Stimulated activated CD8-positive, alpha-beta memory T cell treated with anti-CD3 and anti-CD28 coated beads, Interleukin-4, amount 100 ng/mL, for 4 hours (primary cell): ENCODE results near the gene EFNA5.

Experiments
- DNase-seq, 2 donors: peaks; one replicate each; pipeline ENCODE4 v3.0.0-alpha.2; 2020; ENCODE audit warnings: low read depth in 2 of 2, low spot score in 1 of 2

The EFNA5 gene

DNA sequence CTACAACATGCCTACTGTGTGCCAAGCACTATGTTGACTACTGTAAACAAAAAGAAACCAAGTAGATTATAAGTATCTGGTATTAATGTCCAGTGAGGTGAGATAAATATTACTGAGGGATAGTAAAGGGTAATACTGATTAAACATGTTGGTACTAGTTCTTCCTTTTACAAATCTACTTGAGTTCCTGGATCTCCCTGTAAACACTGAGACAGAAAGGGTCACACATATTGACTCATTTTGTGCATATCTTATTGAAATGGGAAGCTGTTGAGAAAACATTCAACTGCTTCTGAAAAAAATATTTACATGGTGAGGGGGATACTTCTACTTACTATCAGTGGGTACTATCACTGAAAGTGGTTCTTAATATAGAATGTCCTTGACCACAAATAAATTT is 24.3 kb downstream of the EFNA5 start:
- DNase-seq, result no peak

DNA sequence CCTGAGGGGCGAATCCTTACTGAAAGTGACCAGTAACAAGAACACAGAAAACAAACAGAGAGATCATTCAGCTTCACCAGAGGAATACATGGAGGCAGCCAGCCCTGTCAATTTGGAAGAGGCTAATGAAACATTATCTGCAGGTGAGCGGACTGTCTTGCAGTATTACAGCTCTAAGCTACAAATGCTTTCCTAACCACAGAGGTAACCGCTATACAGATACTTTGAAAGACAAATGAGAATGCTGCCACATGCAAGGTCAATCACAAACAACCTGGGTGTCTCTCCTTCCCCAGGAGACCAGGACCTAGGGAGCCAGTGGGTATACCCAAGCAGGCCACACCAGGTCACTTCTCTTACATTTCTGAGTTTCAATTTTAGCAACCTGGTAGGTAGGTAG is 30.2 kb downstream of the EFNA5 start:
- DNase-seq, result no peak

DNA sequence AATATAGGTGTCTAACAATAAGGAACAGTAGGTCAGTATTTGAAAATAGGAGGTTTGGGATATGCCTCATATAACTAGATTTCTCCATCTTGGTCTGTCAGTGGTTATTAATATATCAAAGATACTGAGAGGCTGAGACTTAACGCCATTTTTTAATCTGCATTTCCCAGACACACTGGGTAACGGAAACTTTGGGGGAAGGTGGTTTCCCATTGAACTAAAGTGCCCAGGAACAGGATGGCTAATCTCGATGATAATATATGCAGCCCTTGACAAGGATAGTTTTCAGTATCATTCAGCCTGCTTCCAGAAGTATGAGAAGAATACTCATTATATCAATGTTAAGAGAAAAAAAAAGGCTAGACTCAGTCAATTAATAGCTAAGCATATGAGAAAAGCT is 30.7 kb downstream of the EFNA5 start:
- no peak for DNase-seq

DNA sequence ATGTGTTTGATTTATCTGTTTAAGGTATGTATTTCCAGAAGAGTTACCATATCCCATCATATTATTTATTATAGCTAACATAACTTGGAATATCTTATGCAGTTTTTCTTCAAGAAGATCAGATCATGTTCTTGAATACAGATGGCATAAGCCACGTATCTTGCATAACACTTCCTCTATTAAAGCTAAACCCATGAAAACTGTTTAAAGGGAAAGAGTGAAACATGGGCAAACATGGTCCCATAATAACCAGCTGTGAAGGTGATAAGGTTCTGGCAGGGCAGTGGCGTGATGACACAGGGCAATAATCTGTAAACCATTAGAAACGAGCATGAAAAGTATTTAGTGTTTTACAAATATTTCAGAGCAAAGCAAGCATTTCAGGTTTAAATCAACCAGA is 34.2 kb downstream of the EFNA5 start:
- DNase-seq, result no peak

DNA sequence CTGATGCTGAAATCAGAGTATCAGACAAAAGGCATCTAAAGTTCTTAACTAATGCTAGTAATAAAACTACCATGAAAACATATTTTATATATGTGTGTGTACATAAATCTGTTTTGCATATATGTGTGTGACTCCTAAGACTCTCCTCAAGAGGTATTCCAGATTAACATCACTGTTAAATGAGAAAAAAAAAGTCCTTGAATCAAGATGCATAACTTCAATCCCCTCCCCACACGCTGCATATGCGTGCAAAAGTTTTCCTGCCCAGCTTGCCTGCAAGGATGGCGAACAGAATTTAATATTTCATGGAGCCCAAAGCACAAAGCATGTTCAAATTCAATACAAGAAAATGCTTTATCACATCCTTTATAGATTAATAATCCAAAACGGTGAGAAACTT is 34.7 kb downstream of the EFNA5 start:
- DNase-seq, result no peak

DNA sequence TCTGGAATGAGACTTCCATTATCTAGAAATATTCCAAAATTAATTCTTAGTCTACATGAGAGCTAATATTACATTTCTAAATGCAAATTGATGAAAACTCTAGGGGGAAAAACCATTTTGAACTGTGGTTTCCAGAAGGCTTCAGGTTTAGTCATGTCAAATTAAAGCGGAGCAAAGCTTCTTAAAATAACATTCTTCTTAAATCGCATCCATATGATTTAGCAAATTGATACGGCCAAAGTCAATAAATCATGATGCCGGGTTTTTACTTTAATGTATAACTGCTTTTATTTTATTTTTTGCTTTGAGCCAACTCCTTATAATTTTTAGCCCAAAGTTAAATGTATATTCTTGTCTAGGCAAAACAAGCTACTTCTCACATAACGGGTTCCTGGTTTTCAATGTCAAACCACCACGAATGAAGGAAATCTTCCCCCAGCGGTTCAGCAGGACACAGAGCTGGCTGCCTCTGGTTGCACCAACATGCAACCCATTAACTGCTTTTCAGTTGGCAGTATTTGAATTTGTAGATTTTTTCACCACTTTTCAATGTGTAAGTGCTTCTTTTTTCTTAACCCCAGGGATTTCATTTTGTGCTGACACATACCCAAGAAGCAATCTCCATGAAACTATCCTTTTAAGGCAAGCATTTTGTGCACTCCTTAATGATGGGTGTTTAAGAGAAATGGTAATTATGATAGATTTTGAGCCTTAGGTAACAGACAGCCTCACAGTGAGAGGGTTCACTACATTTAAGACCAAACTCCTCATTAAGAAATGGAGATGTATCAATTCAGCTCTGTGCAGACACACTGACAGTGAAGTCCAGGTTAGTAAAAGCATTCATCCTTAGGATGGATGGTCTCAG is 35.5 kb downstream of the EFNA5 start:
- DNase-seq, result no peak

DNA sequence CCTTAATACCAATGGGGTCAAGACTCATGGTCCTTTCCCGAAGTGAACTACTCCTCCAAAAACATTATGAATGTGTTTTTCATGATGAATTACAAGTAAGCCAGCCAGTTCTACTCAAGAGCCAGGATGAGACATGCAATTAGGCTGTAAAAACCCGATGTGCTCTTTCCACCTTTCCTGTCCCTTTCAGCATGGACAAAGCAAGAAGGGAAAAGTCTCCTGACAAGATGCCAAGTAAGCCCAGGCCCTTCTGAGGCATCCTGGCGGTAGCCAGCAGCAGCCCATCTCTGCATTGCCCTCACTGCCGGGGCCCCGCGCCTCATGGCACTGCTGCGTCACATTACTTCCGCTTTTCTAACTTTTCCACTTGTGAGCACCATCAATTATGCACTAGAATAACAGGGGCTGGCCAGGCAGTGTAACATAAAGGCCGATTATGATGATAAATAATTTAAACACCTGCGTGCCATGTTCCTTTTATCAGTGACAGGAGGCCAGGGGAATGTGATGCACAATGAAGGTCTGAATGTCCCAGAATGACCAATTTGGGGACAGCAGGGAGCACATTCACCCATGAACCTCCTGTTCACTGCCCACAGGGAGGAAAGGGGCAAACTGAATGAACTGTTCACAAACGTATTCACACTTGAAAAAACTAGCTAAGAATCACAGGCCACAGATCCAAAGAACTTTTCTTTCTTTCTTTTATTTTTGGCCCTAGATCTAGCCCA is 37.4 kb downstream of the EFNA5 start:
- DNase-seq, result no peak

DNA sequence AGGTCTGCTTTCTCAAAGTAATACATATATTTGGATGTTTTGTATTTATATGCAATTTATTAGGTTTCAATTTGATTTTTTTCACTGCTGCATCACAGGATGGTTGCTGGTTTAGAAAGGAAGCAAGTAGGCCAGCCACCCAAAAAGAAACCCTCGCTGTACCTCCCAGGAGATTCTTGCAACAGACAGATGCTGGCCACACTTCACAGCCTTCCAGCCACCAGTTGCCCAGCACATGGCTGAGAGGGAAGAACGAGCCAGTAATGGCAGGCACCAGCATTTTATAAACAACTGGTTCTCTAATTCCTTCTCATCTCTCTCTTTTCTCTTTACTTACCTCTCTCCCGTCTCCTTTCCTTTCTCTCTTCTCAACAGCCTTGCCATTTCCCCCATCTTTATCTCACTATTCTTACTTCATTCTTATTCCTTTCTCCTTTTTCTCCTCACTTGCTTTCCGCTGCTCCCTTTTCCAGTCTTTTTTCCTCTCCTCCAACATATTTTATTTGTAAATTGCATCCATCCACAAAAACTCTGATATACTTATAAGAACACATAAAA is 38.9 kb downstream of the EFNA5 start:
- DNase-seq, result no peak

DNA sequence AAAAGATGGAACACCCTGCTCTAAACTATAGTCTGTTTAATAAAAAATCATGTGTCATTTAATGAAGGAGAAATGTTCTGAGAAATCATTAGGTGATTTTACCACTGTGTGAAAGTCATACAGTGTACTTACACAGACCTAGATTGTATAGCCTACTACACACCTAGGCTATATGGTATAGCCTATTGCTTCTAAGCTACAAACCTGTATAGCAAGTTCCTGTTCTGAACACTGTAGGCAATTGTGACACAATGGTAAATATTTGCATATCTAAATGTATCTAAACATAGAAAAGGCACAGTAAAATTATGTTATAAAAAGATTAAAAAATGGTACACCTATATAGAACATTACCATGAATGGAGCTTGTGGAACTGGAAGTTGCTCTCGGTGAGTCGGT is 40.6 kb downstream of the EFNA5 start:
- no peak for DNase-seq

DNA sequence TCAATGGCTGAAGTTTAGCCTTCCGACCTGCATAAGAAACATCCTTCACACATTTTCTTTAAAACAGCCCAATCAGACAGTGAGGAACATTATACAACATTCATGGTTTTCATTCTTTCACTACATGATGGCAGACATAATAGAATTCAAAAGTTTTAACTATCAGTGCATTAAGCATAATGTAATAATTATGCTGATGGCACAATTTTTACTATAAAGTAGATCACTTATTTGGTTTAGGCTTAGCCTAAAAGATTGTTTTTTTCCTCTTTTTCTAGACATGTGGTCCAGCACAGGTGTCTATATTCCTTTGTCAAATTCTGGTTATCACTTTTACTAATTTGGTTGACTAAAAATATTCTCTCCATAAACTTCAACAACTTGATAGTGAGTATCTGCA is 46.5 kb downstream of the EFNA5 start:
- no peak for DNase-seq

DNA sequence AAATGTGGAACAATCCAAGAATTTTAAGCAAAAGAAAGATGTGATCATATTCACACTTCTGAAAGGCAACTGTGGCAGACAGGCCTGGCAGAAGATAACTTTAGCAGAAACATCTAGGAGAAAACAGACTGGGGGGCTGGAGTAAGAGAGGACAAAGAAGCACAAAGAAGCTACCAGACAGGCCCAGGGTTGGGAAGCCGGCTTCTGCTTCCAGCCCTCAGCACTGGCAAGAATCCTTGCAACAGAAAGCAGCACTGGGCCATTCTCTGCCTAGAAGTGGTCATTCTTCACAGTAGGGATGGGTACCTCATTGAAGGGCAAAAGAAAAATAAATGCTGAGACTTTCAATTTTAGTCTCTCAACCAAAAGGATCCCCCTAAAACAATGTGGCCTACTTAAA is 49.6 kb downstream of the EFNA5 start:
- no peak for DNase-seq

DNA sequence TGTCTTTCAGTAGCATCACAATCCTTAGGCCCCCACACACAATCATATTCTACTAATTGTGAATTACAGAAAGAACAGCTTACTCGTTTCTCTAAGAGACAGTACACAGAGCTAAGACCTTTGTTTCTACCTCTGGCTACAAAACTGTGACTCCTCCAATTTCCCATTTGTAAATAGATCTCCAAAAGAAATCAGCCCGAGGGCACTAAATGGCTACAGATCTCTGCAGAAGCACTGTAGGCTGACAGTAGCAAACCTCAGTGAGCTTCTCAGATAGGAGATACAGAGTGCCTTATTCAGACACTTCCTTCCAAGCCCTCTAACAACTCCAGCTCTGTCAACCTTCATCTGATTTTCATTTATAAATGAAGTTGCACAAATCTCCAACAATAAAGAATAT is 51.0 kb downstream of the EFNA5 start:
- DNase-seq, result no peak

DNA sequence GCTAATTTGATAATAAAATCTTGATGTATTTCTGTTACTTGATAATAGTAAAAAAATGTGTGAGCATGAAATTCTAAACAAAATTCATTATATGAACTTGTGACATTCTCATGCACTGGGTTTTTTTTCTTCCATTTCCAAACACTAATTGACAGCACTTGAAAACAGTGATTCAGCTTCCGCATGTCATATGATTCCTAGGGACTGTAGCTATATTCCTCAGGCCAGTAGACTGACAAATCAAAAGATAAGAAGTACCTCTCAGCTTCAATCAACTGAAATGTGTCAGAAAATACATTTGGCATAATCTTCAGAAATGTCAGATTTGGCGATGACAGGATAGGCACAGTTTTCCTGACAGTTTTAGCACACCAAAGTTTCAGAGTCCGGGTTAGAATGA is 52.5 kb downstream of the EFNA5 start:
- DNase-seq, result no peak

DNA sequence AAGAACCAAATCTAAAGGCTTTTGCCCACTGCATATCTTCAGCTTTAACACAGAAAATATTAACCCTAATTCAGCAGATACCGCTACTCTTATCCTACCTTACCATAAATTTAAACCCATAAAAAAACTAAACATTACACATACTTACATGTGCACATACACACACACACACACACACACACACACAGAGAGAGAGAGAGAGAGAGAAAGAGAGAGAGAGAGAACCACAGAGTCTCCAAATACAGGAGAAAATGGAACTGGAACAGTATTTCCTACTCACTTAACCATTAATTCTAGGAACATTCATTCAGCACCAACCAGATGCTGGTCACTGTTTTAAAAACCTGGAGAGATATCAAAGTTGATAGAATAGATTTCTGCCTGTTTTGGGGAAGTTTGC is 53.7 kb downstream of the EFNA5 start:
- no peak for DNase-seq

DNA sequence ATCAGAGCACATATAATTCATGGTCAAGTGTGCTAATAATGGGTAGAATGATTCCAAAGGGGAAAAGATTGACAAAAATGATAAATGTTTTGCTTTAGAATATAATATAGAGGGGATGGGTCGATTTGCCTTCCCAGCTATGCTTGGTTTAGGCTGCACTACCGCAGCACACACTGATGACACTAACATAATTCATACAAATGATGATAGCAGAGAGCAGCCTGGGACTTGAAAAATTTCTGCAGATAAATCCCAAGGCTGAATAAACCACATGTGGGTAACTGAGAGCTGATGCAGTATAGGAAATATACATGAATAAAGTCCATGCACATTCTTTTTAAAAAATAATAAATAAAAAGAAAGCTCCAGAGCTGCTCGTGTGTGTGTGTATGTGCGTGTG is 54.5 kb downstream of the EFNA5 start:
- no peak for DNase-seq

DNA sequence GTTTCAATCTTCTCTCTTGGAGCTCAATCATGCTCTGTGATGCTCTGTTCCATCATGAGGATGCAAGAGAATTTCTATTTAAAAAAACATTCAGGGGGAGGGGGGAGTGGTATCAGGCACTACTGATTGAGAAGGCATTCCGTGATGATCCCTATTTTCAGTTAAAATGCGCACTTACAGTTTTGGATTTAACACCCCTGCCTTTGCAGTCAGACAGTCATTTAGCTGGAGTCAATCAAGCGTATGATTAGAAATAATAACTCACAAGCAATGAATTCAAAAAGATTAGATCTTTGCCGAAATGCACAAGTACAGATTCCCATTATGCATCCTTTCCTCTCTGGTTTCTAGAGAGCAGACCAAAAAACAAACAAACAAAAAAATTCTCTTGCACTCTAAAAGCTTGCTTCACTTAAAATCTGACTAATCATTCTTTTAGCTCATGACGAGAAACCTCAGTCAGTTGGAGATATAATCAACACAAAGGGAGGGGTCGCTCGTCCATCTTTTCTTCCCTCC is 55.4 kb downstream of the EFNA5 start:
- DNase-seq, result no peak

DNA sequence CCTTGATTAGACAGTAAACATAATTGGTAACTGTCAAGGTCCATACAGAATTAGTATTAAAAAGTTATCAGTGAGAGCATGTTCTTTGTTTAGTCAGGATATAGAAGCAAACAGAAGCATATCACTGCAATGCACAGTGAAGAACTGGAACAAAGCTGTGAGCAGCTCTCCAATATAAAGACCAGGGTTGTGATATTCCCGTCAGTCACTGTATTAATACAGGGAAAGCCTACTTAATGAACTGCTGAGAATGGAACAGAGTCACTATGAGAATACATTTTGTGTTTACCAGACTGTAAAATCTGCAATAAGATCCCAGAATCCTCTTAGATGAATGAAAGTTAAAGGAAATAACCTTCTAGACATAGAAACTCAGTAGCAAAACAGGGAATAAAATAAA is 58.2 kb downstream of the EFNA5 start:
- no peak for DNase-seq

DNA sequence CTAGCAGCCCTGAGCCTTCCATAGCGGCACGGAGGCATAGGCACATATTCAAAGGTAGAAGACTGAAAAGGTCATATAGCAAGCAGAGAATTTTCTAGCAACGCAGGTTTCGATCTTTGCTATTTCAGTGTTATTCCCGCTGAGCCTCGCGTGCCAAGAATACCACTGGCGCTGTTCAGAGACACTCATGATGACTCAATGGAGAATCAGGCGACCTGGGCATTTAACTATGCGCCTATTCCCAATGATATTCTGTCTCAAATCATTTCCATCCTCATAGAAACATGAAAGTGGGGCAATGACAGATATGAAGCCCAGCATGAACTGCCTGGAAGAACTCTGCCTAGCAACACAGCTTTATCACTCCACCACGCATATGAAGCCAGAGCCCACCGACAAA is 59.9 kb downstream of the EFNA5 start:
- DNase-seq, result no peak

DNA sequence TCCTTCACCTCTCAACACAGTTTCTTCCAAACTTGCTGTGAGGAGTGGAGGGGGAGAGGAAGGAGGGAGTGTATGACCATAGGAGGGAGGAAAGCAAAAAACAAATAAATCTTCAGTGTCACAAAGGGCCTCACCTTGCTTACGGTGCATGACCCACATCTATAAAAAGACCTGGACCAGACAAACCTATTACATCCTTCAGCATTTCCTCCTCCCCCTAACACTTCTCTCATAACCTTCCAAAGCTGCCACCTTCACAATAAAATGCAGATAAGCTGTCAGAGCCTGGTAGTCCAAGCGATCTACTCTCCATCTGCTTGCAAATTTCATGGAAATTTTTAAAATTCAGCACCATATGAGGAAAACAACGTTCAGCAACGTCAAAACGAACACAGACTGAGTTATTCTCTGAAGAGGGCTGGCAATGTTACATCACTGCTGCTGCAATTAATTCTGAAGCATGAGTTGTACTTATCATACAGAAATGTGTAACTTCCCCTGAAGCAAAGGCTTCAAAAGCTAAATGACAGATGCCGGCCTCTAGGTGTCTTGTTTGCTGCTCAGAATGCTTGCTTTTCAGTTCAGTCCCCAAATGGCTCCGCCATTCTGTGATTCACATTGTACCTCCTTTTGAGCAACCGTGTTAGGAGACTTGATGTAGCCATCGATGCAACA is 62.9 kb downstream of the EFNA5 start:
- no peak for DNase-seq

DNA sequence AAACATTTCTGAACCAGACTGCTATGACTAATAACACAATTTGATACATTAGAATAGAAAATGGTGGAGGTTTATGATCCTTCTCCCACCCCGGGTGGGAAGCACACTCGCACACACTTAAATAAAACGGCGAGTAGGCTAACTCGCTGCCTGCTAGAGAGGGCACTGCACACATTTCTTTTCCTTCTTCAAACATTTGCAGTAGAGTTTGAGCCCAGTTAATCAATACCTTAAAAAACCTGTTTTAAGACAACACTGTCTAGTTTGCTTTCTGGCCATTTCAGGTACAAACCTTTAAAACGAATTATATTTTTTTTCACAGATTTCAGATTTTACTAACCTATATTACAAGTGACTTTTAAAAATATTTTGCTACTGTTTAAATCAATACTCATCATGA is 63.5 kb downstream of the EFNA5 start:
- no peak for DNase-seq

DNA sequence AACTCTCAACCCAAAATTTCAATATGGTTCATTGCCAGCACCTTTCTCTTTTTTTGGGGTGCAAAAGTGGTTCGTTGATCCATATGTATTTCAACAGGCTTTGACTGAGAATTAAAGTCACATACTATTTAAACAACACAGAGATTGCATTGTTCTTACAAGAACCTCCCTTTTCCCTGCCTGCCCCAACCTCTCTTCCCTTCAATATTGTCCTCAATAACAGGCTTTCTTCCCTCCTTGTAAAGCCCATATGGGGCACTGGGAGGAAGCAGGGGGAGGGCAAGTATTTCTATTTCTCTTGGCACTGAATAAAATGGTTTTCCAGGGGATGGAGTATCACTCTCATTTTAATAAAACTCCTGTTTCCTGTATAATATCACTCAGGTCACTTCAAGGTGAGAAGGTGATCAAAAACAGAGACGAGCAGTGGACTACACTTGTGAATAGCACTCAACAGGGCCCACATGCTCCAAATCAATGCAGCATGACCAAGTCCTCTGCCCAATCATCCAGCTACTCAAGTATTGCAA is 65.1 kb downstream of the EFNA5 start:
- no peak for DNase-seq
